HepG2 (cell line): ENCODE measurements around the gene C3orf18. TPM values are rescaled to one million over a fixed set of nuclear protein-coding genes. Genes with fewer than 3 reads are reported as not detected.
A peak's percentile ranks its signal among the peaks of the same experiment; 100 is the strongest.

Experiments
- CHD4 ChIP-seq: fragments of 200-600 bp; sonication (generic); IDR thresholded peaks from 2 replicates; pipeline ENCODE4 v1.7.0; 2017; ENCODE audit warnings: mild to moderate bottlenecking, low read length, borderline replicate concordance
- HMG20B ChIP-seq: conservative IDR thresholded peaks from 2 replicates; pipeline ENCODE4 v1.6.1; 2016; ENCODE audit warnings: missing genetic modification reagents, missing compliant biosample characterization
- HOXA3 ChIP-seq: sonication (generic); formaldehyde crosslinking; IDR thresholded peaks from 2 replicates; pipeline ENCODE4 v1.5.0; 2020; ENCODE audit warnings: missing genetic modification reagents
- NFIB ChIP-seq: sonication (generic); formaldehyde crosslinking; IDR thresholded peaks from 2 replicates; pipeline ENCODE4 v1.9.0; 2021; ENCODE audit warnings: missing genetic modification reagents, mild to moderate bottlenecking, borderline replicate concordance
- NFYC ChIP-seq: IDR thresholded peaks from 2 replicates; pipeline ENCODE4 v1.6.1; 2016; ENCODE audit warnings: missing genetic modification reagents, missing compliant biosample characterization
- PITX1 ChIP-seq: sonication (generic); formaldehyde crosslinking; IDR thresholded peaks from 2 replicates; pipeline ENCODE4 v1.5.1; 2020; ENCODE audit warnings: mild to moderate bottlenecking, missing genetic modification reagents
- REPIN1 ChIP-seq: sonication (generic); formaldehyde crosslinking; IDR thresholded peaks from 2 replicates; pipeline ENCODE4 v1.8.0; 2022; ENCODE audit warnings: missing genetic modification reagents, low read depth, mild to moderate bottlenecking, borderline replicate concordance
- SALL1 ChIP-seq: sonication (generic); formaldehyde crosslinking; IDR thresholded peaks from 2 replicates; pipeline ENCODE4 v1.8.0; 2022; ENCODE audit warnings: mild to moderate bottlenecking, missing genetic modification reagents
- SIX1 ChIP-seq: sonication (generic); formaldehyde crosslinking; IDR thresholded peaks from 2 replicates; pipeline ENCODE4 v1.4.0; 2020; ENCODE audit warnings: missing genetic modification reagents, borderline replicate concordance
- TRIM24 ChIP-seq: sonication (generic); formaldehyde crosslinking; IDR thresholded peaks from 2 replicates; pipeline ENCODE4 v1.8.0; 2022; ENCODE audit warnings: mild to moderate bottlenecking, missing genetic modification reagents
- TSC22D2 ChIP-seq: sonication (generic); formaldehyde crosslinking; IDR thresholded peaks from 2 replicates; pipeline ENCODE4 v1.5.1; 2020; ENCODE audit warnings: missing genetic modification reagents, mild to moderate bottlenecking, borderline replicate concordance
- YEATS4 ChIP-seq: sonication (generic); formaldehyde crosslinking; IDR thresholded peaks from 2 replicates; pipeline ENCODE4 v1.4.0; 2020; ENCODE audit warnings: missing genetic modification reagents, borderline replicate concordance
- ZBTB7B ChIP-seq: sonication (generic); formaldehyde crosslinking; IDR thresholded peaks from 2 replicates; pipeline ENCODE4 v1.4.0; 2020; ENCODE audit warnings: missing genetic modification reagents
- ZC3H13 ChIP-seq: sonication (generic); formaldehyde crosslinking; IDR thresholded peaks from 2 replicates; pipeline ENCODE4 v1.8.1; 2023; ENCODE audit warnings: mild to moderate bottlenecking, missing genetic modification reagents, moderate library complexity
- ZNF232 ChIP-seq: sonication (generic); formaldehyde crosslinking; IDR thresholded peaks from 2 replicates; pipeline ENCODE4 v1.4.0; 2020; ENCODE audit warnings: missing genetic modification reagents, borderline replicate concordance
- ZNF431 ChIP-seq: sonication (generic); formaldehyde crosslinking; IDR thresholded peaks from 2 replicates; pipeline ENCODE4 v1.9.0; 2022; ENCODE audit warnings: missing genetic modification reagents, low read depth, mild to moderate bottlenecking, borderline replicate concordance
- ZSCAN29 ChIP-seq: sonication (generic); formaldehyde crosslinking; conservative IDR thresholded peaks from 2 replicates; pipeline ENCODE4 v1.4.0; 2020; ENCODE audit warnings: mild to moderate bottlenecking, missing genetic modification reagents
- polyA plus RNA-seq, 8 experiments: library from polyadenylated mRNA; depleted of rRNA in 3 of 8; stranded (reverse) in 7 of 8; unstranded in 1 of 8; fragments of >200 nt; fragmentation: Illumina TruSeq in 4 of 8; extraction: Trizol in 4 of 8; gene quantifications; 2 replicates each; pipeline versions ENCODE4 v1.2.1 to v1.2.3, GENCODE V29; 2011 to 2016; ENCODE audit warnings: low read depth in 4 of 8, missing spikeins in 1 of 8, mixed read lengths in 1 of 8; ENCODE audit not compliant: insufficient read depth in 1 of 8
- total RNA-seq, 5 experiments: library from RNA; depleted of rRNA; stranded (reverse); fragments of >200 nt; fragmentation: Illumina TruSeq; extraction: Trizol; gene quantifications; 2 replicates each; pipeline ENCODE4 v1.2.3, GENCODE V29; 2016; ENCODE audit warnings: low read depth in 1 of 5
- TF ChIP-seq, protein P1 (sequence below): sonication (generic); formaldehyde crosslinking; IDR thresholded peaks from 2 replicates; pipeline ENCODE4 v1.9.0; 2021; ENCODE audit warnings: missing genetic modification reagents, mild to moderate bottlenecking, borderline replicate concordance
- TF ChIP-seq, protein P2 (sequence below): sonication (generic); formaldehyde crosslinking; IDR thresholded peaks from 2 replicates; pipeline ENCODE4 v1.4.0; 2020; ENCODE audit warnings: mild to moderate bottlenecking, low read depth, missing genetic modification reagents
- TF ChIP-seq, protein P3 (sequence below): fragments of 450-650 bp; IDR thresholded peaks from 2 replicates; pipeline ENCODE4 v1.6.1; 2017
- TF ChIP-seq, protein P4 (sequence below): sonication (generic); formaldehyde crosslinking; IDR thresholded peaks from 2 replicates; pipeline ENCODE4 v1.4.0; 2020; ENCODE audit warnings: missing genetic modification reagents
- TF ChIP-seq, protein P5 (sequence below): sonication (generic); formaldehyde crosslinking; IDR thresholded peaks from 2 replicates; pipeline ENCODE4 v1.4.0; 2020; ENCODE audit warnings: missing genetic modification reagents

The C3orf18 gene
- total and polyA plus RNA-seq, 2 of the 13 experiments (the other 11 are each of a cell fraction or from before 2014, with no cell fraction given): 1.6 to 4.8 TPM

DNA sequence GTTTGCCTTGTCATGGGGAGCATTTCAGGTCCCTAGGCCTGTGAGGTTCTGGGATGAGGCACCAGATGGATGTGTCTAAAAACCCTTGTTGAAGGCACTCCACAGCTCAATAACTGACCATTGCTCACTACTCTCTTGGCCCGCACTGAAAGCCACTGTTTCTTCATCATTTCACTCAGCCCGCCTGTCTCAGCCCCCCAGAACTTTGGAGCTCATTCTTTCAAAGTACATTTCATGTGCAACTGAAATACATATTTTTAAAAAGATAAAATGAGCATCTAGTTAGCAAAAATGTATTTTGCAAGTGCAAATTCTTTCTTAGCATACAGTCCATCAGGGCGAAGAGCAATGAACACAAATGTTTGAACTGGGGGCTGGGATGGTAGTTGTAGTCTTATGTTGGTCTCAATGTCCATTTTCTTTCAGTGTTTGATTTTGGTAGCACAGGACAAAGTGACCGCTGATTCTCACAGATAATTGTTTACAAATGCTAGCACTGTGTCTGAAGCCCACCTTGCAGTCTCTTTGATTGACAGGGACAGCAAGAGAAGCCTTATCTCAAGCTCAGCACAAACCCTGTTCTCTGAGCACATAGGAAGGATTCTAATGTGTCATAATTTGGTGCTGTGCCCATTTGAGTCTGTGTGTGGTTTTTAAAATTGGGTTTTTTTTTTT lies 21.3 kb upstream of the C3orf18 start (continued):
- TF ChIP-seq, protein P1, sequence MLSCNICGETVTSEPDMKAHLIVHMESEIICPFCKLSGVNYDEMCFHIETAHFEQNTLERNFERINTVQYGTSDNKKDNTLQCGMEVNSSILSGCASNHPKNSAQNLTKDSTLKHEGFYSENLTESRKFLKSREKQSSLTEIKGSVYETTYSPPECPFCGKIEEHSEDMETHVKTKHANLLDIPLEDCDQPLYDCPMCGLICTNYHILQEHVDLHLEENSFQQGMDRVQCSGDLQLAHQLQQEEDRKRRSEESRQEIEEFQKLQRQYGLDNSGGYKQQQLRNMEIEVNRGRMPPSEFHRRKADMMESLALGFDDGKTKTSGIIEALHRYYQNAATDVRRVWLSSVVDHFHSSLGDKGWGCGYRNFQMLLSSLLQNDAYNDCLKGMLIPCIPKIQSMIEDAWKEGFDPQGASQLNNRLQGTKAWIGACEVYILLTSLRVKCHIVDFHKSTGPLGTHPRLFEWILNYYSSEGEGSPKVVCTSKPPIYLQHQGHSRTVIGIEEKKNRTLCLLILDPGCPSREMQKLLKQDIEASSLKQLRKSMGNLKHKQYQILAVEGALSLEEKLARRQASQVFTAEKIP (CRISPR knock-in tag): no peak
- TF ChIP-seq, protein P2, sequence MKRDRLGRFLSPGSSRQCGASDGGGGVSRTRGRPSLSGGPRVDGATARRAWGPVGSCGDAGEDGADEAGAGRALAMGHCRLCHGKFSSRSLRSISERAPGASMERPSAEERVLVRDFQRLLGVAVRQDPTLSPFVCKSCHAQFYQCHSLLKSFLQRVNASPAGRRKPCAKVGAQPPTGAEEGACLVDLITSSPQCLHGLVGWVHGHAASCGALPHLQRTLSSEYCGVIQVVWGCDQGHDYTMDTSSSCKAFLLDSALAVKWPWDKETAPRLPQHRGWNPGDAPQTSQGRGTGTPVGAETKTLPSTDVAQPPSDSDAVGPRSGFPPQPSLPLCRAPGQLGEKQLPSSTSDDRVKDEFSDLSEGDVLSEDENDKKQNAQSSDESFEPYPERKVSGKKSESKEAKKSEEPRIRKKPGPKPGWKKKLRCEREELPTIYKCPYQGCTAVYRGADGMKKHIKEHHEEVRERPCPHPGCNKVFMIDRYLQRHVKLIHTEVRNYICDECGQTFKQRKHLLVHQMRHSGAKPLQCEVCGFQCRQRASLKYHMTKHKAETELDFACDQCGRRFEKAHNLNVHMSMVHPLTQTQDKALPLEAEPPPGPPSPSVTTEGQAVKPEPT (CRISPR knock-in tag): no peak
- no peak for TF ChIP-seq ZNF431 (CRISPR knock-in tag)
- TF ChIP-seq ZNF232 (CRISPR knock-in tag): no peak
- no peak for TF ChIP-seq NFIB
- TF ChIP-seq ZBTB7B (CRISPR knock-in tag): peak; percentile 100
- TF ChIP-seq, protein P3, sequence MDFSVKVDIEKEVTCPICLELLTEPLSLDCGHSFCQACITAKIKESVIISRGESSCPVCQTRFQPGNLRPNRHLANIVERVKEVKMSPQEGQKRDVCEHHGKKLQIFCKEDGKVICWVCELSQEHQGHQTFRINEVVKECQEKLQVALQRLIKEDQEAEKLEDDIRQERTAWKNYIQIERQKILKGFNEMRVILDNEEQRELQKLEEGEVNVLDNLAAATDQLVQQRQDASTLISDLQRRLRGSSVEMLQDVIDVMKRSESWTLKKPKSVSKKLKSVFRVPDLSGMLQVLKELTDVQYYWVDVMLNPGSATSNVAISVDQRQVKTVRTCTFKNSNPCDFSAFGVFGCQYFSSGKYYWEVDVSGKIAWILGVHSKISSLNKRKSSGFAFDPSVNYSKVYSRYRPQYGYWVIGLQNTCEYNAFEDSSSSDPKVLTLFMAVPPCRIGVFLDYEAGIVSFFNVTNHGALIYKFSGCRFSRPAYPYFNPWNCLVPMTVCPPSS: no peak
- no peak for TF ChIP-seq REPIN1 (CRISPR knock-in tag)
- no peak for TF ChIP-seq ZC3H13 (CRISPR knock-in tag)
- TF ChIP-seq, protein P4, sequence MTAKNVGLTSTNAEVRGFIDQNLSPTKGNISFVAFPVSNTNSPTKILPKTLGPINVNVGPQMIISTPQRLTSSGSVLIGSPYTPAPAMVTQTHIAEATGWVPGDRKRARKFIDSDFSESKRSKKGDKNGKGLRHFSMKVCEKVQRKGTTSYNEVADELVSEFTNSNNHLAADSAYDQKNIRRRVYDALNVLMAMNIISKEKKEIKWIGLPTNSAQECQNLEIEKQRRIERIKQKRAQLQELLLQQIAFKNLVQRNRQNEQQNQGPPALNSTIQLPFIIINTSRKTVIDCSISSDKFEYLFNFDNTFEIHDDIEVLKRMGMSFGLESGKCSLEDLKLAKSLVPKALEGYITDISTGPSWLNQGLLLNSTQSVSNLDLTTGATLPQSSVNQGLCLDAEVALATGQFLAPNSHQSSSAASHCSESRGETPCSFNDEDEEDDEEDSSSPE (CRISPR knock-in tag): no peak
- no peak for TF ChIP-seq TSC22D2
- peak; percentile 14; the same call in 1 of the 2 replicates for TF ChIP-seq PITX1 (CRISPR knock-in tag)
- no peak for TF ChIP-seq HOXA3 (CRISPR knock-in tag)
- TF ChIP-seq ZSCAN29 (CRISPR knock-in tag): peak; percentile 41; the same call in 1 of the 2 replicates
- 0 out of 2 replicates have a peak, but pooled peaks have one; percentile 10 for TF ChIP-seq YEATS4 (CRISPR knock-in tag)
- TF ChIP-seq SALL1 (CRISPR knock-in tag): peak; percentile 76; the same call in 1 of the 2 replicates
- TF ChIP-seq NFYC (CRISPR knock-in tag): 0 out of 2 replicates have a peak, but pooled peaks have one; percentile 6
- TF ChIP-seq, protein P5, sequence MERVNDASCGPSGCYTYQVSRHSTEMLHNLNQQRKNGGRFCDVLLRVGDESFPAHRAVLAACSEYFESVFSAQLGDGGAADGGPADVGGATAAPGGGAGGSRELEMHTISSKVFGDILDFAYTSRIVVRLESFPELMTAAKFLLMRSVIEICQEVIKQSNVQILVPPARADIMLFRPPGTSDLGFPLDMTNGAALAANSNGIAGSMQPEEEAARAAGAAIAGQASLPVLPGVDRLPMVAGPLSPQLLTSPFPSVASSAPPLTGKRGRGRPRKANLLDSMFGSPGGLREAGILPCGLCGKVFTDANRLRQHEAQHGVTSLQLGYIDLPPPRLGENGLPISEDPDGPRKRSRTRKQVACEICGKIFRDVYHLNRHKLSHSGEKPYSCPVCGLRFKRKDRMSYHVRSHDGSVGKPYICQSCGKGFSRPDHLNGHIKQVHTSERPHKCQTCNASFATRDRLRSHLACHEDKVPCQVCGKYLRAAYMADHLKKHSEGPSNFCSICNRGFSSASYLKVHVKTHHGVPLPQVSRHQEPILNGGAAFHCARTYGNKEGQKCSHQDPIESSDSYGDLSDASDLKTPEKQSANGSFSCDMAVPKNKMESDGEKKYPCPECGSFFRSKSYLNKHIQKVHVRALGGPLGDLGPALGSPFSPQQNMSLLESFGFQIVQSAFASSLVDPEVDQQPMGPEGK (CRISPR knock-in tag): peak; percentile 59
- TF ChIP-seq HMG20B (CRISPR knock-in tag): no peak
- TF ChIP-seq TRIM24: no peak
- no peak for TF ChIP-seq CHD4
- TF ChIP-seq SIX1: peak; percentile 57
